CD14-positive monocyte (primary cell): ENCODE data around the gene GNLY. TPM values are rescaled to one million over a fixed set of nuclear protein-coding genes. Genes with fewer than 3 reads are reported as not detected.

Experiments used
- DNase-seq, 3 donors: peaks; one replicate each; pipeline ENCODE4 v3.0.0-alpha.2; 2011 to 2022
- H2AFZ ChIP-seq: 2 replicates; pipeline ENCODE4 v1.6.0; 2012; ENCODE audit warnings: mild to moderate bottlenecking, low read depth, low read length, inconsistent platforms; ENCODE audit not compliant: insufficient read depth, poor library complexity, severe bottlenecking
- H3K27ac ChIP-seq, 2 donors: 1 replicate in 1 of 2; 2 replicates in 1 of 2; pipeline ENCODE4 v1.5.1; 2012 to 2013; ENCODE audit warnings: low read length in 2 of 2, control low read depth in 1 of 2, inconsistent platforms in 1 of 2, low read depth in 1 of 2, mild to moderate bottlenecking in 1 of 2
- H3K27me3 ChIP-seq, 2 donors: one replicate each; pipeline versions ENCODE4 v1.6.0 to v1.6.1; 2011 to 2013; ENCODE audit warnings: low read length in 2 of 2; ENCODE audit not compliant: control insufficient read depth in 2 of 2, insufficient read depth in 2 of 2
- H3K36me3 ChIP-seq, 2 donors: replicated peaks in 1 of 2; 1 replicate in 1 of 2; 2 replicates in 1 of 2; pipeline versions ENCODE4 v1.5.1 to v1.6.1; 2012 to 2013; ENCODE audit warnings: low read length in 2 of 2, control low read depth in 1 of 2, inconsistent platforms in 1 of 2, mild to moderate bottlenecking in 1 of 2; ENCODE audit not compliant: insufficient read depth in 2 of 2, control insufficient read depth in 1 of 2
- H3K4me1 ChIP-seq, 2 donors: 1 replicate in 1 of 2; 2 replicates in 1 of 2; pipeline versions ENCODE4 v1.5.1 to v1.6.1; 2012 to 2013; ENCODE audit warnings: low read length in 2 of 2, control low read depth in 1 of 2, inconsistent platforms in 1 of 2, mild to moderate bottlenecking in 1 of 2, moderate library complexity in 1 of 2; ENCODE audit not compliant: insufficient read depth in 2 of 2, control insufficient read depth in 1 of 2
- H3K4me2 ChIP-seq: replicated peaks from 2 replicates; pipeline ENCODE3; 2012; ENCODE audit warnings: low read length, moderate library complexity, mild to moderate bottlenecking; ENCODE audit not compliant: poor library complexity, severe bottlenecking; ENCODE audit errors: extremely low read depth
- H3K4me3 ChIP-seq, 3 experiments: fragments of 200-600 bp in 1 of 3; sonication (generic) in 1 of 3; replicated peaks in 1 of 3; 1 replicate in 2 of 3; 2 replicates in 1 of 3; pipeline ENCODE4 v1.5.1; 2011 to 2013; ENCODE audit warnings: low read length in 3 of 3, mild to moderate bottlenecking in 3 of 3, control low read depth in 2 of 3, low read depth in 2 of 3, inconsistent platforms in 1 of 3, moderate library complexity in 1 of 3
- H3K79me2 ChIP-seq: 2 replicates; pipeline ENCODE4 v1.6.0; 2012; ENCODE audit warnings: mild to moderate bottlenecking, control low read depth, inconsistent platforms, low read length, moderate library complexity; ENCODE audit not compliant: insufficient read depth
- H3K9ac ChIP-seq: 2 replicates; pipeline ENCODE4 v1.6.0; 2017; ENCODE audit warnings: low read length, mild to moderate bottlenecking; ENCODE audit not compliant: insufficient read depth, poor library complexity, severe bottlenecking
- H3K9me3 ChIP-seq, 2 donors: replicated peaks in 1 of 2; 1 replicate in 1 of 2; 2 replicates in 1 of 2; pipeline versions ENCODE4 v1.5.1 to v1.6.1; 2012 to 2013; ENCODE audit warnings: low read length in 2 of 2, control low read depth in 1 of 2; ENCODE audit not compliant: control insufficient read depth in 1 of 2, insufficient read depth in 1 of 2
- H4K20me1 ChIP-seq: 2 replicates; pipeline ENCODE4 v1.6.0; 2012; ENCODE audit warnings: mild to moderate bottlenecking, low read length, control low read depth, moderate library complexity; ENCODE audit not compliant: insufficient read depth
- H3K27ac Mint-ChIP-seq, 7 donors: one replicate each; pipeline ENCODE4 v1.8.0; 2020; ENCODE audit warnings: mild to moderate bottlenecking in 7 of 7, mixed read lengths in 7 of 7, moderate library complexity in 6 of 7, inconsistent platforms in 2 of 7
- H3K27me3 Mint-ChIP-seq, 3 donors: one replicate each; pipeline ENCODE4 v1.8.0; 2021 to 2022; ENCODE audit warnings: low read depth in 3 of 3, mild to moderate bottlenecking in 3 of 3, mixed read lengths in 3 of 3, moderate library complexity in 3 of 3, inconsistent platforms in 1 of 3
- H3K36me3 Mint-ChIP-seq, 2 donors: one replicate each; pipeline ENCODE4 v1.8.0; 2020; ENCODE audit warnings: mixed read lengths in 2 of 2, inconsistent platforms in 1 of 2, mild to moderate bottlenecking in 1 of 2
- H3K4me1 Mint-ChIP-seq: one replicate; pipeline ENCODE4 v1.8.0; 2020; ENCODE audit warnings: mild to moderate bottlenecking, mixed read lengths
- H3K4me3 Mint-ChIP-seq, 2 donors: one replicate each; pipeline ENCODE4 v1.8.0; 2020; ENCODE audit warnings: mild to moderate bottlenecking in 2 of 2, mixed read lengths in 2 of 2, moderate library complexity in 1 of 2
- H3K9me3 Mint-ChIP-seq, 7 donors: one replicate each; pipeline ENCODE4 v1.8.0; 2020 to 2022; ENCODE audit warnings: mixed read lengths in 7 of 7, mild to moderate bottlenecking in 6 of 7, moderate library complexity in 6 of 7, inconsistent platforms in 2 of 7
- WGBS: methylation state at CpG from one replicate; pipeline ENCODE4 v1.1.5; 2013; ENCODE audit warnings: missing lambda C conversion rate; ENCODE audit not compliant: insufficient coverage; 5-methylcytosine and 5-hydroxymethylcytosine counted together
- intact Hi-C, 2 donors: fragments of 100-400 bp; cut with micrococcal nuclease; formaldehyde crosslinking; loops; one replicate each; pipeline versions ENCODE4 v1.15.0 to v1.15.1; 2023
- polyA plus RNA-seq, 3 donors: library from polyadenylated mRNA; depleted of rRNA in 1 of 3; unstranded in 2 of 3; stranded (reverse) in 1 of 3; fragments of 300-500 nt in 2 of 3; fragments of >200 nt in 1 of 3; fragmentation: Illumina TruSeq in 2 of 3; gene quantifications; 1 replicate in 2 of 3; 2 replicates in 1 of 3; pipeline ENCODE4 v1.2.3, GENCODE V29; 2012 to 2021
- TF ChIP-seq, protein P1 (sequence below): fragments of 200-600 bp; IDR thresholded peaks from one replicate; pipeline ENCODE4 v1.8.0; 2022; ENCODE audit warnings: antibody characterized with exemption, mild to moderate bottlenecking

Gene GNLY
- polyA plus RNA-seq, 3 donors, result 4.6 to 13.2 (median 11.1) TPM

GRCh38 chr2:85724731-85725181 is 30.6 kb downstream of the GNLY start:
- peak overlapping the region in 5 of 7 donors; percentile 15 to 52 (median 43) for H3K27ac Mint-ChIP-seq

DNA sequence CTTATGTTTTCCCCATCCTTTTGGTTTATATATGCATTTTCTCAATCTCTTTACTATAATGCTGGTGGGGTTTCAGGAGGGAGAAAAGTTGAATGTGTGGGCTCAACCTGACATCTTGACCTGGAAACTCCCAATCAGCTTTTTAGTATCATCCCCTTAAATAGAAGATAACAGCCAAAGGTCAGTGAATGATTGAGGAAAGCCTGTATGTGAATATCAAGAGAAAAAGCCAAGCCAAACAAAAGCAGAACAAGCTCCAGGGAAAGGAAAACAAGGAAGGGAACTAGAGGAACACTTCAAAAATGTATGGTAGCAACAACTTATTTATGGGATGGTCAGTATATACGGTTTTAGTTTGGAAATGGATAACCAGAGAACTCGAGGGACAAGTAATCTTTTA is 31.3 kb downstream of the GNLY start:
- no peaks in the 10 kb centered on the region for H3K9me3 ChIP-seq
- peak overlapping the region in 1 of 7 donors; percentile 39 for H3K27ac Mint-ChIP-seq
- peaks cover 50% of the 10 kb centered on the region for H3K4me1 Mint-ChIP-seq
- H3K4me3 Mint-ChIP-seq, result peak overlapping the region in 1 of 2 donors; percentile 18
- intact Hi-C loops, result loop anchor here (5.0 to 10.0 kb wide), 2 partner anchors 87 to 91 kb away; no protein-coding TSS in a partner anchor
- no peaks in the 10 kb centered on the region for H3K36me3 ChIP-seq
- WGBS, result no CpG with 5 or more reads among the region's 2 CpGs
- no peak overlapping the region for H2AFZ ChIP-seq
- no peaks in the 10 kb centered on the region for H3K79me2 ChIP-seq
- peaks cover 43 to 54% of the 10 kb centered on the region in 2 donors for H3K4me1 ChIP-seq
- peaks cover 0 to 1% (median 0%) of the 10 kb centered on the region in 3 donors for H3K27me3 Mint-ChIP-seq
- DNase-seq, result no peak
- no peaks in the 10 kb centered on the region for H3K27me3 ChIP-seq
- no peak overlapping the region for H3K4me2 ChIP-seq
- H3K9me3 Mint-ChIP-seq, result peaks cover 0 to 1% (median 0%) of the 10 kb centered on the region in 7 donors
- no peak overlapping the region for H3K4me3 ChIP-seq
- no peak overlapping the region for H3K9ac ChIP-seq
- H3K27ac ChIP-seq, result no peak overlapping the region
- no peaks in the 10 kb centered on the region for H3K36me3 Mint-ChIP-seq
- TF ChIP-seq, protein P1, sequence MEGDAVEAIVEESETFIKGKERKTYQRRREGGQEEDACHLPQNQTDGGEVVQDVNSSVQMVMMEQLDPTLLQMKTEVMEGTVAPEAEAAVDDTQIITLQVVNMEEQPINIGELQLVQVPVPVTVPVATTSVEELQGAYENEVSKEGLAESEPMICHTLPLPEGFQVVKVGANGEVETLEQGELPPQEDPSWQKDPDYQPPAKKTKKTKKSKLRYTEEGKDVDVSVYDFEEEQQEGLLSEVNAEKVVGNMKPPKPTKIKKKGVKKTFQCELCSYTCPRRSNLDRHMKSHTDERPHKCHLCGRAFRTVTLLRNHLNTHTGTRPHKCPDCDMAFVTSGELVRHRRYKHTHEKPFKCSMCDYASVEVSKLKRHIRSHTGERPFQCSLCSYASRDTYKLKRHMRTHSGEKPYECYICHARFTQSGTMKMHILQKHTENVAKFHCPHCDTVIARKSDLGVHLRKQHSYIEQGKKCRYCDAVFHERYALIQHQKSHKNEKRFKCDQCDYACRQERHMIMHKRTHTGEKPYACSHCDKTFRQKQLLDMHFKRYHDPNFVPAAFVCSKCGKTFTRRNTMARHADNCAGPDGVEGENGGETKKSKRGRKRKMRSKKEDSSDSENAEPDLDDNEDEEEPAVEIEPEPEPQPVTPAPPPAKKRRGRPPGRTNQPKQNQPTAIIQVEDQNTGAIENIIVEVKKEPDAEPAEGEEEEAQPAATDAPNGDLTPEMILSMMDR, result no peak
- no peaks in the 10 kb centered on the region for H4K20me1 ChIP-seq

More at GRCh38 chr2:85724731-85725181, 30.6 kb downstream of the GNLY start:
- Histone ChIP-seq H3K4me1 (peaks cover 48 to 60% of the 10 kb centered on the region in 2 donors), H3K4me2 (no peak overlapping the region), H3K36me3 (no peaks in the 10 kb centered on the region), H3K79me2 (no peaks in the 10 kb centered on the region), H3K27me3 (no peaks in the 10 kb centered on the region), H3K9ac (no peak overlapping the region), H3K27ac (peak overlapping the region in 1 of 2 donors; percentile 46), H2AFZ (no peak overlapping the region), H4K20me1 (no peaks in the 10 kb centered on the region), H3K9me3 (no peaks in the 10 kb centered on the region), H3K4me3 (no peak overlapping the region)
- H3K9me3 Mint-ChIP-seq, result peaks cover 0 to 4% (median 1%) of the 10 kb centered on the region in 7 donors
- H3K4me1 Mint-ChIP-seq, result peaks cover 57% of the 10 kb centered on the region
- WGBS, result 100% methylated on average over 1 of the region's 5 CpGs
- TF ChIP-seq, protein P1, result no peak
- peaks cover 0 to 1% (median 0%) of the 10 kb centered on the region in 3 donors for H3K27me3 Mint-ChIP-seq
- no peaks in the 10 kb centered on the region for H3K36me3 Mint-ChIP-seq
- no peak for DNase-seq
- intact Hi-C loops, result loop anchor here (5.0 to 10.0 kb wide), 3 partner anchors 42 to 90 kb away; no protein-coding TSS in a partner anchor
- no peak overlapping the region for H3K4me3 Mint-ChIP-seq
